Breast epithelium (tissue), 4 donors: ENCODE results near the gene SH2D2A. TPM values are rescaled to one million over a fixed set of nuclear protein-coding genes. Genes with fewer than 3 reads are reported as not detected.

Experiments used
- DNase-seq, 2 donors: peaks; one replicate each; pipeline ENCODE4 v3.0.0-alpha.2; 2019; ENCODE audit warnings: low spot score in 2 of 2
- H3K27ac ChIP-seq, 2 donors: fragments of 200-600 bp; sonication (generic) in 1 of 2; one replicate each; pipeline ENCODE4 v1.5.1; 2016 to 2019; ENCODE audit warnings: mild to moderate bottlenecking in 1 of 2
- H3K27me3 ChIP-seq, 2 donors: fragments of 200-600 bp; sonication (generic) in 1 of 2; one replicate each; pipeline versions ENCODE4 v1.5.1 to v1.6.0; 2017 to 2019; ENCODE audit warnings: control low read depth in 1 of 2, mild to moderate bottlenecking in 1 of 2
- H3K36me3 ChIP-seq: fragments of 200-600 bp; one replicate; pipeline ENCODE4 v1.5.1; 2019
- H3K4me1 ChIP-seq, 2 donors: fragments of 200-600 bp; sonication (generic); one replicate each; pipeline ENCODE4 v1.5.1; 2016 to 2019; ENCODE audit warnings: control low read depth in 1 of 2
- H3K4me3 ChIP-seq, 3 donors: fragments of 200-600 bp; sonication (generic); 1 replicate in 2 of 3; 2 replicates in 1 of 3; pipeline ENCODE4 v1.5.1; 2016 to 2019; ENCODE audit warnings: mild to moderate bottlenecking in 3 of 3, moderate library complexity in 2 of 3
- H3K9me3 ChIP-seq, 2 donors: fragments of 200-600 bp; sonication (generic) in 1 of 2; one replicate each; pipeline ENCODE4 v1.5.1; 2016 to 2019; ENCODE audit warnings: control low read depth in 1 of 2
- POLR2A ChIP-seq: fragments of 450-650 bp; IDR thresholded peaks from one replicate; pipeline ENCODE4 v1.6.1; 2016; ENCODE audit warnings: antibody characterized with exemption, mild to moderate bottlenecking, moderate library complexity
- POLR2AphosphoS5 ChIP-seq, 3 donors: sonication (generic); formaldehyde crosslinking; IDR thresholded peaks; one replicate each; pipeline ENCODE4 v1.6.1; 2017; ENCODE audit warnings: antibody characterized with exemption in 3 of 3
- intact Hi-C: fragments of 100-400 bp; cut with DNase I; formaldehyde crosslinking; loops from one replicate; pipeline ENCODE4 v1.15.1; 2023; ENCODE audit warnings: low total_unique reads
- total RNA-seq, 3 donors: library from RNA; depleted of rRNA; stranded (reverse); fragments of >200 nt; gene quantifications; one replicate each; pipeline ENCODE4 v1.1.0, GENCODE V29; 2016
- TF ChIP-seq, protein P1 (sequence below), 3 donors: fragments of 450-650 bp; IDR thresholded peaks; one replicate each; pipeline ENCODE4 v1.5.1; 2016 to 2017; ENCODE audit warnings: antibody characterized with exemption in 3 of 3, mild to moderate bottlenecking in 3 of 3, moderate library complexity in 3 of 3

The SH2D2A gene
- total RNA-seq, 3 donors from 2014 or later = 4.6 to 5.4 TPM; not detected in 1

DNA sequence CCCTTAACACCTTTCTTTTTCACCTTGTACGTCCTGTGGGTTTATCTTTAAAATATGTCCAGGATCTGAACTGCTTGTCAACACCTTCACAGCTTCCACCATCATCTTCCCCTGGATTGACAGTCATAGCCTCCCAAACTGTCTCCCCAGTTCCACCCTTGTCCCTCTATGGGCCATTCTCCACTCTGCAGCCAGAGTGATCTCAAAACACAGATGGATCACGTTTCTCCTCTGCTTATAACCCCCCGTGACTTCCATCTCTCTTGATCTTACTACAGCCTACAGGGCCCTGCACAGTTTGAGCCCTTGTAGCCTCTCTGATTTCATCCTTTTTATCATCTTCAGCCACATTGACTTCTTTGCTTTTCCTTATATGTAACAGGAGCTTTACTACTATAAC is 38.0 kb upstream of the SH2D2A start:
- no peak overlapping the region for H3K27ac ChIP-seq
- no peak overlapping the region for H3K4me3 ChIP-seq
- DNase-seq = no peak
- no peaks in the 10 kb centered on the region for H3K36me3 ChIP-seq
- H3K9me3 ChIP-seq = no peaks in the 10 kb centered on the region
- TF ChIP-seq POLR2AphosphoS5 (IDR thresholded peaks at IDR 0.05) (no peak), POLR2A (no peak)
- TF ChIP-seq, protein P1, sequence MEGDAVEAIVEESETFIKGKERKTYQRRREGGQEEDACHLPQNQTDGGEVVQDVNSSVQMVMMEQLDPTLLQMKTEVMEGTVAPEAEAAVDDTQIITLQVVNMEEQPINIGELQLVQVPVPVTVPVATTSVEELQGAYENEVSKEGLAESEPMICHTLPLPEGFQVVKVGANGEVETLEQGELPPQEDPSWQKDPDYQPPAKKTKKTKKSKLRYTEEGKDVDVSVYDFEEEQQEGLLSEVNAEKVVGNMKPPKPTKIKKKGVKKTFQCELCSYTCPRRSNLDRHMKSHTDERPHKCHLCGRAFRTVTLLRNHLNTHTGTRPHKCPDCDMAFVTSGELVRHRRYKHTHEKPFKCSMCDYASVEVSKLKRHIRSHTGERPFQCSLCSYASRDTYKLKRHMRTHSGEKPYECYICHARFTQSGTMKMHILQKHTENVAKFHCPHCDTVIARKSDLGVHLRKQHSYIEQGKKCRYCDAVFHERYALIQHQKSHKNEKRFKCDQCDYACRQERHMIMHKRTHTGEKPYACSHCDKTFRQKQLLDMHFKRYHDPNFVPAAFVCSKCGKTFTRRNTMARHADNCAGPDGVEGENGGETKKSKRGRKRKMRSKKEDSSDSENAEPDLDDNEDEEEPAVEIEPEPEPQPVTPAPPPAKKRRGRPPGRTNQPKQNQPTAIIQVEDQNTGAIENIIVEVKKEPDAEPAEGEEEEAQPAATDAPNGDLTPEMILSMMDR (IDR thresholded peaks at IDR 0.05) = no peak
- peaks cover 0 to 8% of the 10 kb centered on the region in 2 donors for H3K4me1 ChIP-seq
- intact Hi-C loops = no loop called here
- peaks cover 0 to 14% of the 10 kb centered on the region in 2 donors for H3K27me3 ChIP-seq

DNA sequence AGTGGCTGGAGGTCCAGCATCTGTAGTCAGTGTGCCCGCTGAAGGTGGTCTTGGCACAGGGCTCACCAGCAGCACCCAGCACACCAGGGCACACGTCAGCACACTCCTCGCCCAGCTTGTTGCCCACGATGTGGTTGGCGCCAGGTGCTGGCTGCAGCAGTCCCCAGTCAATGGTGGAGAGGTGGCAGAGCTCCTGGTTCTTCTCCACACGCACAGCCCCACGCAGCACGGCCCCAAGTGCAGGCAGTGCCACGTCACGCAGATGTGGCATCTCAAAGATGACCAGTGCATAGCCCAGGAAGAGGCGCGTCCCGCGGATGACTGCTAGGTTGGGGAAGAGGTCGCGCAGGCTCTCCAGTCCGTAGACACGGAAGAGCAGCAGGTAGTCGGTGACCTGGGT is 37.1 kb upstream of the SH2D2A start:
- no peaks in the 10 kb centered on the region for H3K4me1 ChIP-seq
- no peak for TF ChIP-seq POLR2AphosphoS5 (IDR thresholded peaks at IDR 0.05)
- TF ChIP-seq, protein P1 (IDR thresholded peaks at IDR 0.05) = no peak
- TF ChIP-seq POLR2A = no peak
- no peak for DNase-seq
- H3K27me3 ChIP-seq = peaks cover 0 to 10% of the 10 kb centered on the region in 2 donors
- no peaks in the 10 kb centered on the region for H3K36me3 ChIP-seq
- intact Hi-C loops = no loop called here
- no peak overlapping the region for H3K27ac ChIP-seq
- H3K4me3 ChIP-seq = no peak overlapping the region
- H3K9me3 ChIP-seq = no peaks in the 10 kb centered on the region

DNA sequence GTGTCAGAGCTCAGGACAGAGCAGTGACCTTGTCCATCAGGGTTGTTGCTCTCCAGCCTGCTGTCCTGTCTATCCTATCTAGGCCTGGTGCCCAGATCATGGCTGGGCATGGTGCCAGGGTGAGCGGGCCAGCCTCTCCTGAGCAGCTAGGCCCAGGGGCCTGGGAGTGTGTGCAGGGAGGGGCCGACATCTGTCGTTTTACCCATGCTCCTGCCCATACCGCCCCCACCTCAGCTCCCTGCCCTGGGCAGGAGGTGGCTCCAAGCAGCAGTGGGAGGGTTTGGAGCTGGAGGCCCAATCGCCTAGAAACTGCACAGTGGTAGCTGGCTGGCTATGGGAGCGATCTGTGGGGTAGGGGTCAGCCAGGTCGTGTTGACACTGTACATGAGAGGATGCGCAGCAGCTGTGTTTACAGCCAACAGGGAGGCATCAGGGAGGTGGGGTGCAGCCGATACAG is 35.8 kb upstream of the SH2D2A start:
- intact Hi-C loops = no loop called here
- DNase-seq = peak; percentile 42 to 77
- H3K27ac ChIP-seq = no peak overlapping the region
- no peak for TF ChIP-seq POLR2AphosphoS5 (IDR thresholded peaks at IDR 0.05)
- no peak for TF ChIP-seq POLR2A
- H3K9me3 ChIP-seq = no peaks in the 10 kb centered on the region
- H3K36me3 ChIP-seq = no peaks in the 10 kb centered on the region
- peaks cover 0 to 6% of the 10 kb centered on the region in 2 donors for H3K27me3 ChIP-seq
- H3K4me3 ChIP-seq = no peak overlapping the region
- no peaks in the 10 kb centered on the region for H3K4me1 ChIP-seq

DNA sequence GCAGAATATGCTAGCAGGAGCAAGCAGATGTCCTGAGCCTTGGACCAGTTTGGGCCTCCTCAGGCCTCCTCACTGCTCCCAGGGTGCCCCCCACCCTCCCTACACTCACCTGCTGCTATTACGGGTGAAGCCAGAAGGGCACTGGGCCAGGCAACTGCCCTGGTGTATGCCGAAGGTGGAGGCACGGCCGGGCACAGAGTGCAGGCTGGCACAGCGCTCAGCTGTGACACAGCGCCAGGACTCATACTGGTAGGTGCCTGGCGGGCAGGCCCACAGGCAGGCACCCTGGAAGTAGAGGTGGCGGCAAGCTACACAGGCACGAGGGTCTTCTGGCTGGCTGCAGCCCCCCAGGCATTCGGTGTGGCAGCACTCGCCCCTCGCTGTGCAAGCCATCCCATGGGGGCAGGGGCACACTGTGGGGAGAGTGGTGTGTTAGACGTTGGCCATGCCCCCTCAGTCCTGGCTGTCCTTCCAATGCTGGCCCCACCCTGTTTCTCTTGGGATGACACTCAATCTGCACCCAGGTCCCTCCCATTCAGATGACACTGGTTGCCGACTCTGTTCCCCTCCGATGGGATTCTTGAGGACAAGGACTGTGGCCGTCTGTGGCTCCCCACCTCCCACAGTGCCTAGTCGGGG is 35.2 kb upstream of the SH2D2A start:
- DNase-seq = no peak
- H3K27ac ChIP-seq = no peak overlapping the region
- no peaks in the 10 kb centered on the region for H3K36me3 ChIP-seq
- H3K4me1 ChIP-seq = no peaks in the 10 kb centered on the region
- H3K27me3 ChIP-seq = peaks cover 0 to 6% of the 10 kb centered on the region in 2 donors
- intact Hi-C loops = loop anchor here (1.0 kb wide), 1 partner anchor 17 kb away; no protein-coding TSS in a partner anchor
- TF ChIP-seq, protein P1 (IDR thresholded peaks at IDR 0.05) = no peak
- TF ChIP-seq POLR2A (no peak), POLR2AphosphoS5 (IDR thresholded peaks at IDR 0.05) (no peak)
- H3K9me3 ChIP-seq = no peaks in the 10 kb centered on the region
- no peak overlapping the region for H3K4me3 ChIP-seq

DNA sequence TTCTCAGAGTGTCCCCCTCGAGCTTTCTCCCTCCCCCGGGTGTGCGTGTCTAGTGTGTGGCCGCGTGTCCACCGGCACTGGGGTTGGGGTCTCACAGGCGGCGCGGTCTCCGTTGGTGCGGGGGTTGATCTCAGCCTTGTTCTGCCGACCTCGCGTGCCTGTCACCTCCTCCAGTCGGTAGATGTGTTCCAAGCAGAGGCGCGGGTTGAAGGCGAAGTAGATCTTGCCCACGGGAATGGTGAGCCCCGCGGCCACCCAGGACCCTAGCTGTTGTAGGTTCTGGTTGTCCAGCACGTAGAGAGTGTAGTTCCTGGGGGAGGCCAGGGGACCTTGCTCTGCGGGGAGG is 32.5 kb upstream of the SH2D2A start:
- peak overlapping the region in 1 of 3 donors; percentile 35 for H3K4me3 ChIP-seq
- intact Hi-C loops = loop anchor here (1.0 kb wide), 1 partner anchor 36 kb away; no protein-coding TSS in a partner anchor
- peaks cover 0 to 24% of the 10 kb centered on the region in 2 donors for H3K27me3 ChIP-seq
- DNase-seq = no peak
- H3K9me3 ChIP-seq = no peaks in the 10 kb centered on the region
- no peak for TF ChIP-seq POLR2AphosphoS5 (IDR thresholded peaks at IDR 0.05)
- TF ChIP-seq, protein P1 (IDR thresholded peaks at IDR 0.05) = no peak
- no peak for TF ChIP-seq POLR2A
- H3K27ac ChIP-seq = no peak overlapping the region
- no peaks in the 10 kb centered on the region for H3K4me1 ChIP-seq
- no peaks in the 10 kb centered on the region for H3K36me3 ChIP-seq
